Testis (tissue), 3 donors: ENCODE measurements around the gene EXOC3L2. TPM values are rescaled to one million over a fixed set of nuclear protein-coding genes. Genes with fewer than 3 reads are reported as not detected.

ENCODE experiments used
- DNase-seq: peaks from one replicate; pipeline ENCODE4 v3.0.0-alpha.2; 2019
- H3K27ac ChIP-seq, 2 donors: fragments of 200-600 bp; sonication (generic); one replicate each; pipeline ENCODE4 v1.5.1; 2019
- H3K27me3 ChIP-seq: fragments of 200-600 bp; sonication (generic); one replicate; pipeline ENCODE4 v1.5.1; 2019
- H3K36me3 ChIP-seq: fragments of 200-600 bp; sonication (generic); one replicate; pipeline ENCODE4 v1.5.1; 2017; ENCODE audit warnings: low read depth; ENCODE audit errors: missing control alignments
- H3K4me1 ChIP-seq: fragments of 200-600 bp; sonication (generic); one replicate; pipeline ENCODE4 v1.5.1; 2019
- H3K4me3 ChIP-seq, 2 donors: fragments of 200-600 bp; sonication (generic); one replicate each; pipeline ENCODE4 v1.5.1; 2017 to 2019
- H3K9me3 ChIP-seq: fragments of 200-600 bp; sonication (generic); one replicate; pipeline ENCODE4 v1.5.1; 2017
- CTCF ChIP-seq, 3 experiments: fragments of 450-650 bp in 2 of 3; fragments of 200-600 bp in 1 of 3; sonication (generic) in 1 of 3; IDR thresholded peaks; one replicate each; pipeline ENCODE4 v1.5.1; 2016 to 2019; ENCODE audit warnings: antibody characterized with exemption in 3 of 3, mild to moderate bottlenecking in 2 of 3, moderate library complexity in 1 of 3
- POLR2A ChIP-seq: fragments of 450-650 bp; IDR thresholded peaks from one replicate; pipeline ENCODE4 v1.6.1; 2017; ENCODE audit warnings: antibody characterized with exemption, mild to moderate bottlenecking, moderate library complexity
- WGBS, 2 donors: methylation state at CpG; one replicate each; pipeline ENCODE4 v1.1.5; 2018; 5-methylcytosine and 5-hydroxymethylcytosine counted together
- intact Hi-C: fragments of 100-400 bp; cut with DNase I; formaldehyde crosslinking; loops from one replicate; pipeline ENCODE4 v1.15.1; 2023; ENCODE audit warnings: low total_unique reads
- polyA plus RNA-seq: library from polyadenylated mRNA; stranded (reverse); fragments of 350-450 nt; fragmentation: Illumina TruSeq; extraction: RNeasy Lipid Tissue Mini Kit (QIAGEN cat#74804); gene quantifications from one replicate; pipeline ENCODE4 v1.2.3, GENCODE V29; 2014; ENCODE audit warnings: low read depth, low replicate concordance; ENCODE audit not compliant: insufficient read depth
- total RNA-seq, 2 donors: library from RNA; depleted of rRNA; stranded (reverse); fragments of >200 nt; gene quantifications; one replicate each; pipeline ENCODE4 v1.2.3, GENCODE V29; 2016

Gene EXOC3L2
- total and polyA plus RNA-seq, 3 donors from 2014 or later: 7.4 to 30.2 (median 29.5) TPM

DNA sequence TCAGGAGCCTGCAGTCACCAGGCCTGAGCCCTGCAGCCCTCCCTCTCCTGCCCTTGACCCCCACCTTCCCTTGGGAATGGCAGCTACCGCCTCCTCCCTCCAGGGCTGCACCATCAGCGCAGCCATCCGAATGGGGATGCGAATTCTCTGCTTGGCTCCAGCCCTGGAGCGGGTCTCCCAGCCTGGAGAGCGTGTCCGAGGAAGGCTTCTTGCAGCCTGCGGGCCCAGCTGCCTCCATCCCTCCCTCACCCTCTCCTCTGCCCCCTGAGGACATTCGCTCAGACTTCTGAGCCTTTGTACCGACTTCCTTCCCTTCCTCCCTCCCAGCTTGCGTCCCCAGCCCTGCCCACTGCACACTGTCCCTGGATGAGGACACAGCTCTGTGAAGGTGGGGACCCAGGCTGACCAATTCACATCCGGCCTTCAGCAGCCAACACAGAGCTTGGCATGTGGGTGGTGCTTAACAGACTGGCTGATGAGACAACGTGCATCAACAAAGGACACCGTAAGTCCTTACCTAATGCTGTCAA, 78.4 kb downstream of the EXOC3L2 start:
- intact Hi-C loops: no loop called here
- no peaks in the 10 kb centered on the region for H3K27me3 ChIP-seq
- H3K4me1 ChIP-seq: peaks cover 12% of the 10 kb centered on the region
- TF ChIP-seq CTCF (IDR thresholded peaks at IDR 0.05) (no peak), POLR2A (no peak)
- no peaks in the 10 kb centered on the region for H3K36me3 ChIP-seq
- no peak overlapping the region for H3K4me3 ChIP-seq
- H3K9me3 ChIP-seq: no peaks in the 10 kb centered on the region
- no peak for DNase-seq
- 39 to 61% methylated on average over 13 to 14 of the region's 14 CpGs for WGBS, 2 donors
- no peak overlapping the region for H3K27ac ChIP-seq

- Histone ChIP-seq H3K9me3 (no peaks in the 10 kb centered on the region), H3K36me3 (no peaks in the 10 kb centered on the region), H3K4me1 (peaks cover 12% of the 10 kb centered on the region), H3K4me3 (no peak overlapping the region), H3K27me3 (no peaks in the 10 kb centered on the region), H3K27ac (no peak overlapping the region)
- 17 to 53% methylated on average over 7 to 27 of the region's 27 CpGs for WGBS, 2 donors
- peak; percentile 55 for DNase-seq
- no peak for TF ChIP-seq CTCF (IDR thresholded peaks at IDR 0.05)
- TF ChIP-seq POLR2A: no peak
- intact Hi-C loops: no loop called here
Observed at GRCh38 chr19:45164577-45165335, 80.5 kb downstream of the EXOC3L2 start.

- H3K36me3 ChIP-seq: no peaks in the 10 kb centered on the region
- no peak for DNase-seq
- WGBS, 2 donors: 85 to 86% methylated on average over 10 to 15 of the region's 15 CpGs
- TF ChIP-seq CTCF (IDR thresholded peaks at IDR 0.05) (no peak), POLR2A (no peak)
- no peaks in the 10 kb centered on the region for H3K27me3 ChIP-seq
- H3K27ac ChIP-seq: no peak overlapping the region
- H3K4me3 ChIP-seq: no peak overlapping the region
- H3K4me1 ChIP-seq: peaks cover 12% of the 10 kb centered on the region
- intact Hi-C loops: no loop called here
- no peaks in the 10 kb centered on the region for H3K9me3 ChIP-seq
Observed at GRCh38 chr19:45163751-45164460, 81.3 kb downstream of the EXOC3L2 start.

DNA sequence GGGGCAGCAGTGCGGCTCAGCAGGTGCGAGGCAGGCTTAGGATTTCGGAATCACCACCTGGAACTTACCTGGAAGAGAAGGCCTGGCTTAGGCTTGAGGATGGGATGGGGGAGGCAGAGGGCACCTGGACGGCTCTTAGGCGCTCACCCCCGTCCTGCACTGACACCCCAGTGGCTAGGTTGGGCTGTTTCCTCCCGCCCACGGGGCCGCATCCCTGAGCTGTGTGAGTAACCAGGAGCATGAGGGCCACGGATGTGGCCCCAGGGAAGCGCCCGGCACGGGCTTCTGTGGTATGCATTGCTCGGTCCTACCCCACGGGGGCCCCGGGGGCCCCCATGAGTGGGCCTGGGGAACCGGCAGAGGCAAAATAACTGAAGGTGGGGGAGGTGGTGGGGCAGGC, 82.1 kb downstream of the EXOC3L2 start:
- DNase-seq: no peak
- TF ChIP-seq CTCF (IDR thresholded peaks at IDR 0.05) (no peak), POLR2A (no peak)
- Histone ChIP-seq H3K36me3 (no peaks in the 10 kb centered on the region), H3K4me1 (peaks cover 12% of the 10 kb centered on the region), H3K27me3 (no peaks in the 10 kb centered on the region), H3K4me3 (no peak overlapping the region), H3K27ac (no peak overlapping the region), H3K9me3 (no peaks in the 10 kb centered on the region)
- WGBS, 2 donors: 89 to 94% methylated on average over 11 to 17 of the region's 17 CpGs
- intact Hi-C loops: no loop called here
